Activated gamma-delta T cell (primary cell): ENCODE results near the gene DLG2.

Experiments
- DNase-seq: peaks from one replicate; lab custom pipeline; 2025; lab: John Stamatoyannopoulos, UW

DLG2 gene

GRCh38 chr11:84212468-84213390 is 1414.4 kb downstream of the DLG2 start:
- no peak for DNase-seq

GRCh38 chr11:84211896-84212295 is 1415.2 kb downstream of the DLG2 start:
- no peak for DNase-seq

GRCh38 chr11:84194696-84195095 is 1432.4 kb downstream of the DLG2 start:
- DNase-seq = no peak

GRCh38 chr11:84193706-84194105 is 1433.4 kb downstream of the DLG2 start:
- no peak for DNase-seq

GRCh38 chr11:84188521-84188920 is 1438.6 kb downstream of the DLG2 start:
- DNase-seq = no peak

- DNase-seq = no peak
These were observed 1454.1 kb downstream of the DLG2 start for GRCh38 chr11:84173078-84173477.

GRCh38 chr11:84165139-84165538 is 1462.0 kb downstream of the DLG2 start:
- no peak for DNase-seq

- DNase-seq = no peak
These were observed 1462.4 kb downstream of the DLG2 start for GRCh38 chr11:84164728-84165127.

- DNase-seq = no peak
These were observed 1464.0 kb downstream of the DLG2 start for GRCh38 chr11:84163116-84163515.

GRCh38 chr11:84157639-84158038 is 1469.5 kb downstream of the DLG2 start:
- DNase-seq = no peak

GRCh38 chr11:84146826-84147225 is 1480.3 kb downstream of the DLG2 start:
- no peak for DNase-seq

GRCh38 chr11:84145616-84146185 is 1481.4 kb downstream of the DLG2 start:
- no peak for DNase-seq

GRCh38 chr11:84144531-84144930 is 1482.6 kb downstream of the DLG2 start:
- DNase-seq = no peak

GRCh38 chr11:84142411-84142810 is 1484.7 kb downstream of the DLG2 start:
- no peak for DNase-seq

GRCh38 chr11:84140386-84141169 is 1486.6 kb downstream of the DLG2 start:
- no peak for DNase-seq

- DNase-seq = no peak
These were observed 1489.2 kb downstream of the DLG2 start for GRCh38 chr11:84137960-84138359.

- no peak for DNase-seq
These were observed 1489.6 kb downstream of the DLG2 start for GRCh38 chr11:84137505-84137904.

- no peak for DNase-seq
These were observed 1490.2 kb downstream of the DLG2 start for GRCh38 chr11:84136926-84137325.

- no peak for DNase-seq
These were observed 1496.3 kb downstream of the DLG2 start for GRCh38 chr11:84130646-84131427.

- DNase-seq = no peak
These were observed 1497.1 kb downstream of the DLG2 start for GRCh38 chr11:84129961-84130576.

- no peak for DNase-seq
These were observed 1498.3 kb downstream of the DLG2 start for GRCh38 chr11:84128840-84129239.
